ENCODE measurements around the gene TNK1. TPM values are rescaled to one million over a fixed set of nuclear protein-coding genes. Genes with fewer than 3 reads are reported as not detected.

Gene TNK1
- total RNA-seq, 2 experiments from 2014 or later: 4.0 to 4.8 TPM

- H3K27me3 Mint-ChIP-seq (ENCODE audit: low read depth): no peaks in the 10 kb centered on the region
- no peaks in the 10 kb centered on the region for H3K4me1 Mint-ChIP-seq (ENCODE audit: low read depth)
- intact Hi-C loops (cut with micrococcal nuclease): no loop called here
- no peaks in the 10 kb centered on the region for H3K9me3 Mint-ChIP-seq
- CTCF ChIA-PET: no interaction called here
- H3K27ac Mint-ChIP-seq: no peak overlapping the region
- H3K36me3 Mint-ChIP-seq (ENCODE audit: low read depth): no peaks in the 10 kb centered on the region
- no peak overlapping the region for H3K4me3 Mint-ChIP-seq
- DNase-seq: no peak
Measured at GRCh38 chr17:7429722-7430121, 48.8 kb downstream of the TNK1 start.

- Mint-ChIP-seq H3K27ac (no peak overlapping the region), H3K9me3 (no peaks in the 10 kb centered on the region), H3K36me3 (ENCODE audit: low read depth) (no peaks in the 10 kb centered on the region), H3K27me3 (ENCODE audit: low read depth) (no peaks in the 10 kb centered on the region), H3K4me3 (no peak overlapping the region), H3K4me1 (ENCODE audit: low read depth) (peaks cover 7% of the 10 kb centered on the region)
- no peak for DNase-seq
- CTCF ChIA-PET: no interaction called here
- intact Hi-C loops (cut with micrococcal nuclease): no loop called here
Measured at GRCh38 chr17:7431231-7431630, 50.3 kb downstream of the TNK1 start.

- CTCF ChIA-PET: no interaction called here
- H3K36me3 Mint-ChIP-seq (ENCODE audit: low read depth): no peaks in the 10 kb centered on the region
- no peaks in the 10 kb centered on the region for H3K9me3 Mint-ChIP-seq
- intact Hi-C loops (cut with micrococcal nuclease): no loop called here
- no peak for DNase-seq
- H3K27ac Mint-ChIP-seq: no peak overlapping the region
- no peak overlapping the region for H3K4me3 Mint-ChIP-seq
- H3K4me1 Mint-ChIP-seq (ENCODE audit: low read depth): peaks cover 14% of the 10 kb centered on the region
- no peaks in the 10 kb centered on the region for H3K27me3 Mint-ChIP-seq (ENCODE audit: low read depth)
Measured at GRCh38 chr17:7432296-7432695, 51.4 kb downstream of the TNK1 start.

GRCh38 chr17:7435676-7436555, 55.0 kb downstream of the TNK1 start:
- intact Hi-C loops (cut with micrococcal nuclease): loop anchor here (1.0 to 5.0 kb wide), 13 partner anchors 19 to 406 kb away; partner anchors contain the start of genes EIF5A, ELP5, FXR2 and POLR2A
- H3K36me3 Mint-ChIP-seq (ENCODE audit: low read depth): no peaks in the 10 kb centered on the region

DNA sequence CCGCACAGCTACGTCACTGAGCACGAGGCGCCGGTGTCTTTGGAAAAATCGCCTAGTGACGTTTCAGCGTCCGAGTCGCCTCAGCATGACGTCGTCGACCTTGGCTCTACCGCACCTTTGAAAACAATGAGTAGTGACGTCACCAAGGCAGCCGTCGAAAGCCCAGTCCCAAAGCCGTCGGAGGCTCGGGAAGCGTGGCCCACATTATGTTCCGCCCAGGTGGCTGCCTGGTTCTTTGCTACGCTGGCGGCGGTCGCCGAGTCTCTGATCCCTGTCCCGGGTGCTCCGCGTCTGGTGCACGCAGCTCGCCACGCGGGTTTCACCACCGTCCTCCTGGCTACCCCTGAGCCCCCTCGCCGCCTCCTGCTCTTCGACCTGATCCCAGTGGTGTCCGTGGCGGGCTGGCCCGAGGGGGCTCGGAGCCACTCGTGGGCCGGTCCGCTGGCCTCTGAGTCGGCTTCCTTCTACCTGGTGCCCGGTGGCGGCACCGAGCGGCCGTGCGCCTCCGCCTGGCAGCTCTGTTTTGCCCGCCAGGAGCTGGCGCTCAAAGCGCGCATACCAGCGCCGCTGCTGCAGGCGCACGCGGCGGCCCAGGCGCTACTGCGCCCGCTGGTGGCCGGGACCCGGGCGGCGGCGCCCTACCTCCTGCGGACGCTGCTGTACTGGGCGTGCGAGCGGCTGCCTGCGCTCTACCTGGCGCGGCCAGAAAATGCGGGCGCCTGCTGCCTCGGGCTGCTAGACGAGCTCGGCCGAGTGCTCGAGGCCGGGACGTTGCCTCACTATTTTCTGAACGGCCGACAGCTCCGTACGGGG, 55.9 kb downstream of the TNK1 start:
- Mint-ChIP-seq H3K36me3 (ENCODE audit: low read depth) (no peaks in the 10 kb centered on the region), H3K9me3 (no peaks in the 10 kb centered on the region), H3K27ac (peak overlapping the region; percentile 91), H3K4me1 (ENCODE audit: low read depth) (peaks cover 43% of the 10 kb centered on the region), H3K4me3 (peak overlapping the region; percentile 92), H3K27me3 (ENCODE audit: low read depth) (peaks cover 23% of the 10 kb centered on the region)
- CTCF ChIA-PET: interaction anchor here (0.6 to 5.3 kb wide), 33 partner anchors 8 to 250 kb away, joined by 3 to 34 read pairs (median 4); partner anchors contain the start of genes ACAP1, CHRNB1, POLR2A and SENP3
- intact Hi-C loops (cut with micrococcal nuclease): loop anchor here (1.0 to 5.0 kb wide), 4 partner anchors 9 to 406 kb away; partner anchors contain the start of genes CHRNB1, FXR2 and SENP3
- DNase-seq: peak; percentile 85

More at GRCh38 chr17:7435676-7436555, 55.0 kb downstream of the TNK1 start:
- Mint-ChIP-seq H3K27ac (peak overlapping the region; percentile 91), H3K9me3 (no peaks in the 10 kb centered on the region), H3K4me3 (peak overlapping the region; percentile 92), H3K27me3 (ENCODE audit: low read depth) (peaks cover 19% of the 10 kb centered on the region), H3K4me1 (ENCODE audit: low read depth) (peaks cover 43% of the 10 kb centered on the region)
- CTCF ChIA-PET: interaction anchor here (0.7 to 5.3 kb wide), 20 partner anchors 9 to 251 kb away, joined by 3 to 34 read pairs (median 6); partner anchors contain the start of genes ACAP1, CHRNB1, POLR2A and SENP3
- peak; percentile 66 for DNase-seq

- H3K4me3 Mint-ChIP-seq: peak overlapping the region; percentile 67
- CTCF ChIA-PET: interaction anchor here (0.6 to 5.3 kb wide), 28 partner anchors 8 to 250 kb away, joined by 3 to 34 read pairs (median 4); partner anchors contain the start of genes ACAP1, CHRNB1, POLR2A and SENP3
- no peaks in the 10 kb centered on the region for H3K9me3 Mint-ChIP-seq
- no peaks in the 10 kb centered on the region for H3K36me3 Mint-ChIP-seq (ENCODE audit: low read depth)
- no peak for DNase-seq
- H3K4me1 Mint-ChIP-seq (ENCODE audit: low read depth): peaks cover 43% of the 10 kb centered on the region
- peaks cover 27% of the 10 kb centered on the region for H3K27me3 Mint-ChIP-seq (ENCODE audit: low read depth)
- no peak overlapping the region for H3K27ac Mint-ChIP-seq
- intact Hi-C loops (cut with micrococcal nuclease): loop anchor here (1.0 to 5.0 kb wide), 4 partner anchors 8 to 405 kb away; partner anchors contain the start of genes CHRNB1, FXR2 and SENP3
Measured at GRCh38 chr17:7437369-7437863, 56.5 kb downstream of the TNK1 start.

GRCh38 chr17:7437950-7438614, 57.2 kb downstream of the TNK1 start:
- CTCF ChIA-PET: interaction anchor here (0.9 to 5.3 kb wide), 9 partner anchors 13 to 249 kb away, joined by 3 to 34 read pairs (median 6); partner anchors contain the start of genes POLR2A, TP53 and ZBTB4
- peak; percentile 75 for DNase-seq
- no peaks in the 10 kb centered on the region for H3K36me3 Mint-ChIP-seq (ENCODE audit: low read depth)
- peaks cover 32% of the 10 kb centered on the region for H3K27me3 Mint-ChIP-seq (ENCODE audit: low read depth)
- intact Hi-C loops (cut with micrococcal nuclease): loop anchor here (1.0 to 5.0 kb wide), 4 partner anchors 7 to 404 kb away; partner anchors contain the start of genes CHRNB1, FXR2 and SENP3
- no peaks in the 10 kb centered on the region for H3K9me3 Mint-ChIP-seq
- peak overlapping the region; percentile 67 for H3K4me3 Mint-ChIP-seq
- peaks cover 43% of the 10 kb centered on the region for H3K4me1 Mint-ChIP-seq (ENCODE audit: low read depth)
- no peak overlapping the region for H3K27ac Mint-ChIP-seq

DNA sequence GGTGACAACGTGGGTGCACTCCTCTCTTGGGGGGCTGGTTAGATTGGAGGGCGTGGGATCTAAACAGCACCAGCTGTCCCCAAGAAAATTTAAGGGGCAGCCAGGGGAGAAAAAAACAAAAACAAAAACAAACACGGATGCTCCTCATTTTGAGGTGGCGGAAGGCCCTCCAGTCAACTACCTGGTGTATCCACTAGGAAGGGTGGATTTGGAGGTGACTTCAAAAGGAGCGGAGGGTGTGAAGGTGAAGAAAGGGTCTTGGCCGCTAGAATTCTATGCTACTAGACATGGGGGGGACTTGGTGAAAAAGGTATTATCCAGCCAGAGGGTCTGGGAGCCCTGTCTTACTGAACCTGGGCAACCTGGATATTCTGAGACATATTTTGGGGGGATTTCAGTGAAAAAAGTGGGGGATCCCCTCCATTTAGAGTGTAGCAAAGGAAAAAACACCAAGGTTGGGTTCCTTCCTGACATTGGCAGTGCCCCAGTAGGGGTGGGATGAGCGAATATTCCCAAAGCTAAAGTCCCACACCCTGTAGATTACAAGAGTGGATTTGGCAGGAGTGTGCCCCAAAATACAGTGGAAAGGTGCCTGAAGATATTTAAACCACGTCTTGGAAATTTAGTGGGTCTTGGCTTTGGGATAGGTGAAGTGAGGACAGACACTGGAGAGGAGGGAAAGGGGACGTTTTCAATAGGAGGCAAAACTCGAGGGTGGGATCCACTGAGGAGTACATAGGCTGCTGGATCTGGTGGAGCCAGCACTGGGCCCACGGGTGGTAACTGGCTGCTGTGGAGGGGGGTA, 58.0 kb downstream of the TNK1 start:
- CTCF ChIA-PET: interaction anchor here (0.9 to 5.3 kb wide), 10 partner anchors 12 to 248 kb away, joined by 3 to 34 read pairs (median 6); partner anchors contain the start of genes POLR2A, TP53 and ZBTB4
- H3K9me3 Mint-ChIP-seq: no peaks in the 10 kb centered on the region
- H3K36me3 Mint-ChIP-seq (ENCODE audit: low read depth): no peaks in the 10 kb centered on the region
- H3K4me3 Mint-ChIP-seq: peak overlapping the region; percentile 67
- no peak for DNase-seq
- no peak overlapping the region for H3K27ac Mint-ChIP-seq
- intact Hi-C loops (cut with micrococcal nuclease): loop anchor here (5.0 kb wide), 1 partner anchor 403 kb away; no protein-coding TSS in a partner anchor
- H3K4me1 Mint-ChIP-seq (ENCODE audit: low read depth): peaks cover 43% of the 10 kb centered on the region
- H3K27me3 Mint-ChIP-seq (ENCODE audit: low read depth): peaks cover 40% of the 10 kb centered on the region

All from activated naive CD4-positive, alpha-beta T cell treated with anti-CD3 and anti-CD28 coated beads for 36 hours (primary cell).